NCI-H345 treated with DMSO at 0.1 percent for 48 hours (cell line): ENCODE measurements around the gene PRH1.

Experiments
- DNase-seq: peaks from one replicate; lab custom pipeline; 2025; ENCODE audit not compliant: unreplicated experiment; lab: John Stamatoyannopoulos, UW

The PRH1 gene

DNA sequence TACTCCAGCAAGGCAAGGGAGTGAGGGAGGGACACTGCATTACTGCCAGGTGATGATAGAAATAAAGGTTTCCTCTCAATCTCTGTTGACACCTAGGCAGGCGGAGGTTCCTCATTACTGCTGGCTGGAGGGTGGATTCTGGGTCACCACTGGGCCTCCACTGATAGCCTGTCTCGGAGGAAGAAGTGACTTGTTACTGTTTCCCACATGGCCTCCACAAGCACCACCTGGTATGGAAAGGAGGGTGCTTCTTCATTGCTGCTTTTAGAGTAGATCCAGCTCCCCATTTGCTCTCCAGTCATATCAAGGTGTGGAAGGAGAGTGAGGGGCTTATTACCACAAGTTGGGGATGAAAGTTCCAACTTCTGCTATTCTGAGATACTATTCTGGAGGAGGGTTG is 41.2 kb downstream of the PRH1 start:
- DNase-seq: no peak

DNA sequence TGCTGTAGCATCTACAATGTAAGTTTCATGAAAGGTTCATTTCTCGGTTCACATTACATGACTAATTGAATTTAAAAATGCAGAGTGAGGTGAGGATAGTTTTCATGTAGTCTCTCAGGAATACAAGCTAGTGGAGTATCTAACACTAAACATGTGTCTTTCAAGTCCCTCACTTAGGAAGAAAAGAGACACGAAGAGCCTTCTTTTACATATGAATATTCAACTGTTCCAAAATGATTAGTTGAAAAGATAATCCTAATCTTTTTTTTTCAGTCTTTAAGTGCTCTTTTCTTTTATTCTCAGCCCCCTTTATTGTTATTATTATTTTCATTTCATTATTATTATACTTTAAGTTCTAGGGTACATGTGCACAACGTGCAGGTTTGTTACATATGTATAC is 45.6 kb downstream of the PRH1 start:
- DNase-seq: no peak
